ENCODE measurements around the gene GUCY1B1. TPM values are rescaled to one million over a fixed set of nuclear protein-coding genes. Genes with fewer than 3 reads are reported as not detected.

The GUCY1B1 gene
- polyA plus RNA-seq, 1 of the 3 experiments (the other 2 are of a cell fraction), result 0.38 TPM

- Histone ChIP-seq H3K4me3 (ENCODE audit: low read depth in 2 of 2, low read length in 1 of 2) (no peak overlapping the region), H3F3A (replicated peaks; ENCODE audit: insufficient read depth) (peaks cover 4% of the 10 kb centered on the region), H3K9ac (no peak overlapping the region), H3K36me3 (replicated peaks in 1 of 2; ENCODE audit: control insufficient read depth in 1 of 2, insufficient read depth in 2 of 2, low read length in 1 of 2) (no peaks in the 10 kb centered on the region), H3K4me1 (ENCODE audit: control insufficient read depth in 1 of 2, insufficient read depth in 2 of 2, low read depth in 1 of 2, low read length in 1 of 2) (no peaks in the 10 kb centered on the region), H3K27ac (ENCODE audit: low read depth in 2 of 2, low read length in 1 of 2) (no peak overlapping the region), H2AFZ (ENCODE audit: low read depth) (no peak overlapping the region), H3K27me3 (ENCODE audit: insufficient read depth) (no peaks in the 10 kb centered on the region), H3K9me2 (no peaks in the 10 kb centered on the region), H3K79me2 (ENCODE audit: insufficient read depth) (no peaks in the 10 kb centered on the region), H3K4me2 (no peak overlapping the region), H4K20me1 (ENCODE audit: insufficient read depth) (no peaks in the 10 kb centered on the region), H3K9me3 (no peaks in the 10 kb centered on the region)
- ChIA-PET POLR2A (no interaction called here), CTCF (interaction anchor here (2.2 kb wide), 1 partner anchor 11 kb away, joined by 8 read pairs; no protein-coding TSS in a partner anchor)
- TF ChIP-seq CTCF (IDR thresholded peaks at IDR 0.05) (no peak), EP300 (IDR thresholded peaks at IDR 0.05; ENCODE audit: borderline replicate concordance in 1 of 2, low read depth in 1 of 2, low read length in 1 of 2) (no peak), ELF1 (IDR thresholded peaks at IDR 0.05) (no peak), EZH2phosphoT487 (IDR thresholded peaks at IDR 0.05; ENCODE audit: borderline replicate concordance, low read depth) (no peak), TCF12 (IDR thresholded peaks at IDR 0.05) (no peak), USF2 (IDR thresholded peaks at IDR 0.05; ENCODE audit: borderline replicate concordance, low read depth, low read length) (no peak), JUND (IDR thresholded peaks at IDR 0.05) (no peak), MAX (IDR thresholded peaks at IDR 0.05; ENCODE audit: low read depth) (no peak), NFIC (IDR thresholded peaks at IDR 0.05; ENCODE audit: borderline replicate concordance) (no peak), FOXJ3 (CRISPR knock-in tag; IDR thresholded peaks at IDR 0.05) (no peak), TAF1 (IDR thresholded peaks at IDR 0.05; ENCODE audit: borderline replicate concordance, low read depth, low read length) (no peak), MEF2A (IDR thresholded peaks at IDR 0.05; ENCODE audit: borderline replicate concordance, low read depth) (no peak)
- DNase-seq, result no peak
- 66% methylated on average over 5 of the region's 5 CpGs for WGBS (ENCODE audit: low lambda C conversion rate)
Measured at GRCh38 chr4:155799116-155799793, 40.4 kb downstream of the GUCY1B1 start.

- no peak for TF ChIP-seq NFIC (IDR thresholded peaks at IDR 0.05; ENCODE audit: borderline replicate concordance)
- TF ChIP-seq PBX3 (IDR thresholded peaks at IDR 0.05), result no peak
- TF ChIP-seq RXRA (IDR thresholded peaks at IDR 0.05; ENCODE audit: borderline replicate concordance, low read depth), result no peak
- POLR2A ChIA-PET, result no interaction called here
- DNase-seq, result no peak
- Histone ChIP-seq H3K9me2 (no peaks in the 10 kb centered on the region), H3K4me1 (ENCODE audit: control insufficient read depth in 1 of 2, insufficient read depth in 2 of 2, low read depth in 1 of 2, low read length in 1 of 2) (no peaks in the 10 kb centered on the region), H3K79me2 (ENCODE audit: insufficient read depth) (no peaks in the 10 kb centered on the region), H3K9ac (no peak overlapping the region), H2AFZ (ENCODE audit: low read depth) (no peak overlapping the region), H4K20me1 (ENCODE audit: insufficient read depth) (no peaks in the 10 kb centered on the region), H3F3A (replicated peaks; ENCODE audit: insufficient read depth) (peaks cover 4% of the 10 kb centered on the region), H3K36me3 (replicated peaks in 1 of 2; ENCODE audit: control insufficient read depth in 1 of 2, insufficient read depth in 2 of 2, low read length in 1 of 2) (no peaks in the 10 kb centered on the region), H3K4me3 (ENCODE audit: low read depth in 2 of 2, low read length in 1 of 2) (no peak overlapping the region), H3K27ac (ENCODE audit: low read depth in 2 of 2, low read length in 1 of 2) (no peak overlapping the region), H3K9me3 (no peaks in the 10 kb centered on the region), H3K27me3 (ENCODE audit: insufficient read depth) (no peaks in the 10 kb centered on the region), H3K4me2 (no peak overlapping the region)
- CTCF ChIA-PET, result interaction anchor here (2.2 kb wide), 1 partner anchor 10 kb away, joined by 8 read pairs; no protein-coding TSS in a partner anchor
- WGBS (ENCODE audit: low lambda C conversion rate), result 83% methylated on average over 8 of the region's 8 CpGs
Measured at GRCh38 chr4:155799794-155800123, 40.9 kb downstream of the GUCY1B1 start.

All from SK-N-SH (cell line).